ENCODE results near the gene ERCC3. TPM values are rescaled to one million over a fixed set of nuclear protein-coding genes. Genes with fewer than 3 reads are reported as not detected.

The ERCC3 gene
- 28.7 and 28.8 TPM in 2 replicates for total RNA-seq (2014; rRNA removed; shearing (Covaris generic))

GRCh38 chr2:127293748-127294562 lies at the start of gene ERCC3:
Gene ERCC3, minus strand, starts transcription at chr2:127294144. Its CDS starts 63 bp downstream, at chr2:127294081.
- peak; percentile 86 for DNase-seq (ENCODE audit: low spot score)

GRCh38 chr2:127343277-127343676 lies 49.3 kb upstream of the ERCC3 start:
- DNase-seq (ENCODE audit: low spot score) = no peak

- no peak for DNase-seq (ENCODE audit: low spot score)
These were observed 48.2 kb upstream of the ERCC3 start for GRCh38 chr2:127342101-127342500.

- no peak for DNase-seq (ENCODE audit: low spot score)
These were observed 38.4 kb upstream of the ERCC3 start for GRCh38 chr2:127332335-127332734.

- DNase-seq (ENCODE audit: low spot score) = no peak
These were observed 36.8 kb upstream of the ERCC3 start for GRCh38 chr2:127330753-127331152.

GRCh38 chr2:127326289-127326945 lies 32.5 kb upstream of the ERCC3 start:
- DNase-seq (ENCODE audit: low spot score) = no peak

GRCh38 chr2:127324635-127325034 lies 30.7 kb upstream of the ERCC3 start:
- peak; percentile 61 for DNase-seq (ENCODE audit: low spot score)

- DNase-seq (ENCODE audit: low spot score) = no peak
These were observed 27.4 kb upstream of the ERCC3 start for GRCh38 chr2:127321303-127321702.

GRCh38 chr2:127320586-127321275 lies 26.8 kb upstream of the ERCC3 start:
- DNase-seq (ENCODE audit: low spot score) = no peak

- no peak for DNase-seq (ENCODE audit: low spot score)
These were observed 26.1 kb upstream of the ERCC3 start for GRCh38 chr2:127320067-127320466.

- DNase-seq (ENCODE audit: low spot score) = no peak
These were observed 20.4 kb upstream of the ERCC3 start for GRCh38 chr2:127314193-127314988.

- DNase-seq (ENCODE audit: low spot score) = no peak
These were observed 19.5 kb upstream of the ERCC3 start for GRCh38 chr2:127313406-127313805.

- no peak for DNase-seq (ENCODE audit: low spot score)
These were observed 17.0 kb upstream of the ERCC3 start for GRCh38 chr2:127310980-127311379.

GRCh38 chr2:127309468-127309867 lies 15.5 kb upstream of the ERCC3 start:
- DNase-seq (ENCODE audit: low spot score) = no peak

- DNase-seq (ENCODE audit: low spot score) = no peak
These were observed 14.7 kb upstream of the ERCC3 start for GRCh38 chr2:127308586-127309138.

GRCh38 chr2:127305990-127306585 lies 12.1 kb upstream of the ERCC3 start:
- DNase-seq (ENCODE audit: low spot score) = no peak

GRCh38 chr2:127302168-127302567 lies 8.2 kb upstream of the ERCC3 start:
- no peak for DNase-seq (ENCODE audit: low spot score)

GRCh38 chr2:127293386-127293747 lies 577 bp downstream of the ERCC3 start:
- DNase-seq (ENCODE audit: low spot score) = no peak

- DNase-seq (ENCODE audit: low spot score) = no peak
These were observed 5.7 kb downstream of the ERCC3 start for GRCh38 chr2:127288274-127288673.

GRCh38 chr2:127283275-127283674 lies 10.7 kb downstream of the ERCC3 start:
- DNase-seq (ENCODE audit: low spot score) = no peak

- DNase-seq (ENCODE audit: low spot score) = no peak
These were observed 13.3 kb downstream of the ERCC3 start for GRCh38 chr2:127280693-127281092.
